LHCN-M2 (cell line): ENCODE measurements around the gene CPLX4. TPM values are rescaled to one million over a fixed set of nuclear protein-coding genes. Genes with fewer than 3 reads are reported as not detected.

Experiments
- DNase-seq: peaks from one replicate; pipeline ENCODE4 v3.0.0-alpha.2; 2012; ENCODE audit warnings: low read depth
- total RNA-seq: library from RNA; depleted of rRNA; stranded (reverse); fragments of >200 nt; gene quantifications from 2 replicates; pipeline ENCODE4 v1.2.3, GENCODE V29; 2014

Gene CPLX4
- total RNA-seq, 1 experiment from 2014 or later = not detected

DNA sequence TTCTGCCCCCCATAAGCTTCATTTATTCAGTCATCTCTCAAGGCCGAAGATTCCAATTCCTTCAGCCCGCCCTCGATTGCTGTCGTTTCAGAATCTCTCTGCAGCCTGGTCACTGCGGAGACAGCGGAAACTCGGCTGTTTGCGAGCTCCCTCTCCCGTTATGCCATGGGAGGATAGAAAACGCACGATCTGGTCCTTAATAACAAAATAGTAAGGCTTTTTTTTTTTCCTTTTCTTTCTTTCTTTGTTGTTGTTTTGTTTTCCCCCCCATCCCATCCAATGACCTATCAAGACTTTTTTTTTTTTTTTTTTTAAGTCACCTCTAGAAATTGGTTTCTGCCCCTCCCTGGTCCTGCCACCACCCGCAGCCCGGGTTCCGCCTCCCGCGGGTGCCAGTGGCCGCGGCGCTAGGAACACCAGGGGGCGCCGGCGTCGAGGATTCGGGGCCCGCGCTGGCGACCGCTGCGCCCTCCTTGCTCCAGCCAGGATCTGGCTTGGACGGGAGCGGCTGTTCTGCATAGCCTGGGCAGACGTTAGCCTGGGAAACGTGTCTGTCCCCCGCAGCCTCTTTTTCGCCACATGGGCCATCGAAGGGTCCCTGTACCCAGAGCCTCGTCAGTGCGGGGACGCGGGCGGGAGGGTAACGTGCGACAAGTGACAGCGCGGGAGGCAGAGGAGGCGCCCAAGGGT lies 10.1 kb downstream of the CPLX4 start:
- DNase-seq = peak; percentile 44

DNA sequence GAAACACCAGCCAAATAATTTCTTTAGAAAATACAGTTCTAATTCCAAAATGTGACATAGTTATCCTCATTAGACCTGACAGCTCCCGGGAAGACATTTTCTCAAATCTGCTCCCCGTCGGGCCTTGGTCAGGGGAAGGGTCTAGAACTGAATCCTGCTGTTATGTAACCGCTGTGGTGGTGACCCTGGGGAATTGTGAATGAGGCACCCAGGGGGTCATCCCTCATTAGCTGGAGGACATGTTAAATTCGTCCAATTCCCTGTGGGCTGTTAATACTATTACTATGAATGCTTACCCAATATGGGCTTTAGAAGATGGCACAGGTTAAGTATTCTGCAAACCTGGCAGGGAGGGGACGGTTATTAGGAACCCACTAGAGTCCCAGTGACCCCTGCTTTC lies 11.8 kb downstream of the CPLX4 start:
- no peak for DNase-seq

DNA sequence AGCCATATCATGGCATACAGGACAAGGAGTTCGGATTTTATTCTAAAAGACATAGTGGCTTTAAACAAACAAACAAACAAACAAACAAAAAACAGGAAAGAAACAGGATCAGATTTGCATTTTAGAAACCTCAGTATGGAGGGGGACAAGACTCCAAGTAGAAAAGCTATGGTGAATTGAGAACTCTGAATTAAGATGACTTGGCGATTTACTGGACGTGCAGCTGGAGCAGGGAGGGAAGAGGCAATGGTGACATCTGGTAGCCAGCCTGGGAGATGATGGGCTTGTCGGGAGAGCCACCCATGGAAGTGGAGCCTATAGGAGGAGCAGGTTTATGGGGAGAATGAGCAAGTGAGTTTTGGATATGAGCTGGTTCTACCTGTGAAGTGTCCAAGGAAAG lies 13.2 kb downstream of the CPLX4 start:
- DNase-seq = no peak

DNA sequence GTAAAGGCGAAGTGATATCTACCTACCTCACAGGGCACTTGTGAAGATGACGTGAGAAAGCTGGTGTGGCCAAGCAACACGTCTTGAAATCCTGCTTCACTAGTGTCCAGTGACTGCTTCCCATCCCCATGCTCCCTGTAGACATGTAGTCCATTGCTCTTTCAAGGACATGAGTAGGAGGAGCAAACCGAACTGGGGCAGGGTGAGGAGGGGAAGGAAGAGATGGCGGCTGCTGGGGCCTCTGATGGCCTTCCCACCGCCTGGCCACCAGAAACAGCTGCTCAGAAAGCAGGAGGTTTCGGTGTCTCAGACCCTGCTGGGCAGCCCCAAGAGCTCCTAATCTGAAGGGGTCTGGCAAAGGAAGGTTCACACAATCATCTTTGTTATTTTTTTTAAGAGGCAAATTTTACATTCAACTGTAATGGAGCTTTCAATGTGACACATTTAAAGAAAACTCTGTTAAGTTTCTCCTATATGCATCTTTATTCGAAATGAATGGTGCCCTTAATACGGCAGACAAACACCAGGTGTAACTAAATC lies 14.7 kb downstream of the CPLX4 start:
- DNase-seq = no peak

DNA sequence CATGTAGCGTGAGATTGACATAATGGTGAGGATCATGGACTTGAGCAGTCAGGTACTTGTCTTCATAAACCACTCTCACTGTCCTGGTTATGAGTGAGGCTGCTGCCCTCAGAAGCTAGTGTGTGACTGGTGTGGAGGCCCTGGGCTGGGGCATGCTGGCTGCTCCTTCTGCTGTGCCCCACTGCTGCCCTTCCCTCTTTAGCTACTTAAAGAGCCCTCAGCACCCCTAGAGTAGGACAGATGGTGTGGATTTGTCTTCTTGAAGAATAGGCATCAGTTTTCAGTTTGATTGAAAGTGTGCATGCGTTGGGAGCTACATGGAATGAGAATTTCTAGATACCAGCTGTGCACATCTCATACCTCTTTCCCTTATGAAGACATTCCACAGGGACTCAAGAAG lies 15.4 kb downstream of the CPLX4 start:
- no peak for DNase-seq

DNA sequence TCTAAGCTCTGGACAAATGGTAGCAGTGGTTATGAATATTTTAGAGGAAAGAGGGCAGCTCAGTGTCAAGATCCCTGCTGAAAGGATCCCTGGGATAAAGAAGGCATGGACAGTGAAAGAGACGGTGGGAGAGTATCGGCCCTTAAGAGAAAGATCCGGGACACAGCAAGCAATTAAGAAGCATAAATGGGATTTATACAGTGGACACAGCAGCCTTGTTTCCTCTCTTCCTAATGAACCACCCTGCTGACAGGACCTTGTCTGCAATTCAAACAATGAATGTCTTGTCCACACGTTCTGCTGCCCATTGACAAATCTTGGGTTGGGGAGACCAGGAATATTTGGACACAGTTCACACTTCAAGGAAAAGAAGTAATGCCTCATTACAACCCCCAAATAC lies 16.5 kb downstream of the CPLX4 start:
- no peak for DNase-seq

DNA sequence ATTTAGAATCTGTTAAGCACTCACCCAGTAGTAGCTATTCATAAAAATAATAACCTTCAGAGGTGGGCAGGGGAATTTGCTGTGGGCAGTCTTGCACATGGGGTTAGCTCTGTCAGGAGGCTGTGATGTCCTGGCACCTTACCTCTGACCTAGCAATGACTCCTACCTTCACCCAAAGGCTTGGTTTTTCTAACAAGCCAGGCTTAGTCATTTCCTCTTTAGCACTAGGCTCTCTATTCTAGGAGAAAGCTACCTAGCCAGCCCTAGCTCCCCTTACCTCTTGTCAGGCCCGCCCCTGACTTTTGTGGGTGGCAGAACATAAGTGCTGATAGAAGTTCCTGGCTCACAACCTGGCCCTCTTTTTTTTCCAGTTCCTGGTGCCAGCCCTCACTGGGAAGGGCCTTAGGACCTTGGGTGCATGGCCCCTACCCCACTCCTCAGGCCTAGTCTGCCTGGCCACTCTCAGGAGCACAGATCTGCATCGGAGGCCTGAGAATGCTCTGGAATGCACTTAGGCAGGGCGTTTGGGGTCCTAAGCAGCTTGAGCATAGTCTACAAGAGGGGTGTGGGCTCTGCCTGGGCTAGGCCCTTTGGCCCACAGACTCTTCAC lies 17.7 kb downstream of the CPLX4 start:
- DNase-seq = no peak

DNA sequence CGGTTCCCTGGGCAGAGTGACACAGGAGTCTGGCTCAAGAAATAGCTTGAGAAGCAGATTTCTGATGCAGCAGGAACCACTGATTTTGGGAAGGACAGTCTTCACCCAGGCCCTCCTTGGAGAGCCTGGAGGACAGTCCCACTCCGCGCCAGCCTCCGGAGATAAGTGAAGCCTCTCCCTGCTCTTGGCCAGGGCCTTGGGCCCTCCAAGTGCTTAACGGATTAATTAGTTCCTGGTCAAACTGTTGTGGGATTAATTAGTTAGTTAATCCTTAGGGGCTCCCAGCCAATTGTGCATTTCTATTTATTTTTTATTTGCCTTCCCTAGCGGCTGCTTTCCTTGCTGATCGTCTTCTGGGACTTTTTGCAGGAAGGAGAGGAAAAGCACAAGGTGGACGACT lies 19.6 kb downstream of the CPLX4 start:
- no peak for DNase-seq

DNA sequence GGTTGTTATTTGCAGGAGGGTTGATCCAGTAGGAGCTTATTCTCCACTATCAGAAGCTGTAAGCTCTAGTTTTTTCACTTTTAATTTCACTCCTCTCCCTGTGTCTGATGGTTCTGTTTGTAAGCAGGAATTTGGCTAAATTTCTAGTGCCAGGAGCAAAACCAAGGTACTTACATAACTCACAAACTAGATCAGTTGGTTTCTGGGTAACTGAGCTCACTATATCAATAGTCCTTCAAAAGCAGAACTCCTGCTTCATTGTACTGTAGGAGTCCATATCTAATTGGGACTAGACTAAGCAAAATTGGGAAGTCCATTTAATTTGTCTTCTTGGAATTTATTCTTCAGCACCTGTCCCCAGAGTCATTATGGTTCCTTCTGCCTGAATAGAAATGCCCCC lies 25.1 kb downstream of the CPLX4 start:
- no peak for DNase-seq

DNA sequence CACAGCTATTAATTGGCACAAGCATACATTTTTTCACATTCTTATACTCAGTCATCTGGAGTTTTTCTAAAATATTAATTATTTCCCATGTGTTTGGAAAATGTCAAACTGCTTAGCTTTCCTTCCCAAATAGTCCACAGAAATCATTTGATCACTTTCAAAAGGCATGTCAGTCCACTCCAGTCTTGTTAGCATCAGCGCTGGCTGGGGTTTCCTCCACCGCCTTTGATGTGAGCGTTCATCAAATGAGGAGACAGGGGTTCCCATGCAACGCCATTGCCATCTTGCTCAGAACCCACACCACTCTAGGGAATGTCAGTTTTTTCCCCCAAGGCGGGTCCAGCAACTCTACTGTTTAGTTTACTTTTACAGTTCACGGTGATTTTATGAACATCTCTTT lies 32.1 kb downstream of the CPLX4 start:
- DNase-seq = no peak

DNA sequence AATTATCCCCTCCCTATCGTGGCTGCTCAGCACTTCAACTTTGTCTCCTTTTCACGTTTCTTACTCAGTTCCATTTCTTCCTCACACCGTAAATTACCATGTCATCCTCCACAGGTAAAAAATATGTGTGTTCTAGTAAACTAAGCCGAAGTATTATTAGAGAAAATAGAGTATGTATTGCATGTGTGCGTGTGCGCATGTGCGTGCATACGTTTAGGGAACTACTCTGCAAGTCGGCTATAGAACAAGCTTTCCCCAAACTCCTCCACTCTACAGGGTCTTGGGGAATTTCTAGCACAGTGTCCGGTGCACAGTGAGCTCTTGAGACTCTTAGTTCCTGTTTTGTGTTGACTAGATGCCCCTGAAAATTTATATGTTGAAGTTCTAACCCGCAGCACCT lies 36.1 kb downstream of the CPLX4 start:
- no peak for DNase-seq

DNA sequence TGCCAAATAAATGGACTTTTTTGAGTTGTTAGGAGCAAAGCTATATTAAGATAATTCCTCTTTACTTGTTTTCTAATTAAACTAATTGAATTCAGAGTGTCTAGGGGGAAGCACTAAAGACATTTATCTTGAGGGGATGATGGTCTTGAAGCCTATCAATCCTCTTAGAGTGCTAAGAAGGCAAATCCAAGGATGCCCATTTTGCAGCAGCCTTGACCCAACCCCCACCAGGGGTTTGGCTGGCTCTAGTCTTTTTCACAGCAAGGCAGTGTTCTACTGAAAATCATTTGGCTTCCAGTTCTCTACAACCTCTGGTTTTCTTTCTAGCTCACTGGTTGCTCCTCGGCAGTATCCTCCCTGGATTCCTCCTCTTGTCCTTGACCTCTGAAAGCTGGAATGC lies 38.7 kb downstream of the CPLX4 start:
- DNase-seq = no peak

DNA sequence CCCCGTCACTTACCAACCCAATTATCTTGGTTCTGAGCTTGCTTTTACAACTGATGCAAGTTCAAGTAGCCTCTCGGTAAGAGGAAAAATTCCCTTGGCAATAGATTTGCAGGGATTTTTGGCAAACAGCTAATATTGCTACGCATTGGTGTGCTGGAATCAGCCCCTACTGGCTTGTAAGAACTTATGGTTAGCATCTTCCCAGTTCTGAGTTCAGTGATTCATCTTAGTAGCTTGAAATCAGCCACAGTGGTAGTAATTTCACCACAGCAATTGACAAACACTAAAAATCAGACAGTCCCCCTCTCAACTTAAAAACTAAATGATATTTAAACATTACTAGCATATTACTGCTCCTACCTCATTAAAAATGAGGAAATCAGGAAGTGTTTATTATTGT lies 39.3 kb downstream of the CPLX4 start:
- DNase-seq = no peak

DNA sequence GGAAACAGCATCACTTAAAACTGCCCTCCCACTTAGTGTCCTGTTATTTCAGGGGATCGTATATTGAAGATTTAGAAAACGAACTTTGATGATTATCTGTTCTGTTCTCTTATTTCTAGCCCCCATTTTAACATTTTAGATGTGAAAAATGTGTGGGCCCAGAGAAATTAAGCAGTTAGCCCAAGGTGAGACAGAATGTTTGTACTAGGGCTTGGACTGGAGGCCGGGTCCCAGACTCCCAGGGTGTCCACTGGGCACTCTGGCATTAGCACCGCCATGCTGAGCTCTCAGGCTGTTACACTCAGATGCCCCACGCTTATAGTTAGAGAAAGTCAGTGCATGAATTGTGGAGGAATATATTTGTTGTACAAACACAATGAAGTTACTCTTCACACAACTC lies 39.7 kb downstream of the CPLX4 start:
- no peak for DNase-seq

DNA sequence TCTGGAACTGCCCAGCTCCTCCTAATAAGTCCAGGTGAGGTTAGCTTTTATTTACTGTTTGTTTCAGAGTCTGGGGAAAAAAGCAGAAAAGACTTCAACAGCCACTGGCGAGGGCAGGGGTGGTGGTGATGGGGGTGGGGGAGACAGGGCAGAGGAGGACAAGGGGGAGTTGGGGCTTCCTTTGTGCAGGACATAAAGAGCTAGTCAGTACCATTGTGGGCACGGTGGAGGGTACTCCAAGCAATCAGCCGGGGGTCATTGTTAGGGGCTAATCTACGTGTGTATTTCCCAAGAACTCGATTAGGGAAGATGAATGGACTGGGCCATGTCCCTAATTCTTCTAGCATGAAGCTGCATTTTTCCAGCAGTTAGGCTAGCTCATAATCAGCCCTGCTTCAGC lies 42.4 kb downstream of the CPLX4 start:
- DNase-seq = no peak

DNA sequence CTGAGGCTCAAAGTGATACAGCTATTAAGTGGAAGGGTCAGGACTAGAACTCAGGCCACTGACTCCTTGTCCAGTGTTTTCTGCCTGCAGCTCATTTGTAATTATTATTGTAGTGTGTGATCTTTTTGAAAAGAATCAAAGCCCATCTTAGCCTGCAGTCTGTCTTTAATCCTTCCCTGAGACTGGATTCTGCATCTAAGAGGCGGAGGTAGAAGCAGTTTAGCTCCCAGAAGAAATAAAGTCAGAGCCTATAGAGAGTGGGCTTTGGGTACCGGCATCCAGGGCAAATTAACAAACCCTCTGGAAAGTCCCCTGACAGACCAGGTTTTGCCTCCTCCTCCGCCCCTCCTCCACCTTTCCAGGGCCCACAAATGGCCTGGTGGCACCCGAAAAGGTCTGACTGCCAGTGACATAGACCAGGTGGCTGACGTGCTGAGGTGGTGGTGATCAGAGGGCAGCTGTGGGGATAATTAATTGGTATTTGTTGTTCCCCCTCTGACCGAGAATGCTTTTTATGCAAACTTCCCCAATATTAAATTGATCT lies 43.0 kb downstream of the CPLX4 start:
- DNase-seq = no peak

DNA sequence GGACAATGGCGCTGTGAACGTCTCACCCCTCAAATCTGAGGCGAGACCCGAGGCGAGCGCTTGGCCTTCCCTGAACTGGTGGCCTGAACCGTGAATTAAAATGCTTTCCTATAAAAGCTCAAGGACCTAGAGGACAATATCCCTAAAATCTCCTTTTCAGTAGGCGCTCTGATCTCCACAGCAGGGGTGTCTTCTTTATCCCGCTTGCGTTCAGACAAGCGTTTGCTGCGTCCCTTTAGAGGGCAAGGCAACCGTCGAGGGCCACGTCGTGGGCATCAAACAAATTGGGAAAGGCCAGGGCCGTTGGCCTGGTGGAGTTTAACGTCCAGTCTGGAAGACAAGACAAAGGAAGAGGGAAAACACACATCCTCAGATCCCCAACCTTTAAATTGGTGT lies 43.9 kb downstream of the CPLX4 start:
- DNase-seq = no peak

DNA sequence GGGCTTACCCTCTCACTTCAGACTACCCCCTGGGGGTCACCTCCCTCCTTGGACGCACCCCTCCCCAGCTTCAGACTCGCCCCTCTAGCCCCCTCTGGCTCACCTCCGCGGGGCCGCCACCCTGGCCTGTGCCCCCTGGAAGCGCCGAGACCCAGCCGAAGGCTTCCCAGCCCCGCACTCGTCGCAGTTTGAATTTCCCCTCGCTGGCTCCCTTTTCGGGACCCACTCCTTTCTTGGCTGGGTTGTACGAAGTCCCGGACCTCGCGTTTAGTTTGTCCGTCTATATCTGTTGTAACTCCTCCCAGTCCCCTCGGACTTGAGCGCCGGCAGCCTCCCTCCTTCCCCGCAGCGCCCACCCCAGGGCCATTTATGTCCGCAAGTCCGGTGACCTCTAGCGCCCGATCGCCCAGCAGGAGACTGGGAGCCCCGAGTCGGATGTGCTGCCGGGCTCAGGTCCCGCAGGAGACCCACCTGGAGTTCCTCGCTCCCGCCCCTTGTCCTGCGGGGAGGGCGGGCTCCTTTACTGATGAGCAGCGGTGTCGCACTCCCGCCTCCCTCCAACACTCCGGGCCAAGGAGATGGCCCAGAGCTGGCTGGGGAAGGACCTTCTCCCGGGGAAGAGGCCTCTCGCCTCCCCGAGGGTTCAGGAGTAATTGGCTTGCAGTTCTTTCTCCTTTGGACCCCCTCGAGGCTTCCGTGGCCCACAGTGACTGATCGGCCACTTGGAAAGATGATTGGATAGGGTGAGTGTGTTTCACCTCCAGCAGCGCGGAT lies 44.5 kb downstream of the CPLX4 start:
- DNase-seq = no peak

DNA sequence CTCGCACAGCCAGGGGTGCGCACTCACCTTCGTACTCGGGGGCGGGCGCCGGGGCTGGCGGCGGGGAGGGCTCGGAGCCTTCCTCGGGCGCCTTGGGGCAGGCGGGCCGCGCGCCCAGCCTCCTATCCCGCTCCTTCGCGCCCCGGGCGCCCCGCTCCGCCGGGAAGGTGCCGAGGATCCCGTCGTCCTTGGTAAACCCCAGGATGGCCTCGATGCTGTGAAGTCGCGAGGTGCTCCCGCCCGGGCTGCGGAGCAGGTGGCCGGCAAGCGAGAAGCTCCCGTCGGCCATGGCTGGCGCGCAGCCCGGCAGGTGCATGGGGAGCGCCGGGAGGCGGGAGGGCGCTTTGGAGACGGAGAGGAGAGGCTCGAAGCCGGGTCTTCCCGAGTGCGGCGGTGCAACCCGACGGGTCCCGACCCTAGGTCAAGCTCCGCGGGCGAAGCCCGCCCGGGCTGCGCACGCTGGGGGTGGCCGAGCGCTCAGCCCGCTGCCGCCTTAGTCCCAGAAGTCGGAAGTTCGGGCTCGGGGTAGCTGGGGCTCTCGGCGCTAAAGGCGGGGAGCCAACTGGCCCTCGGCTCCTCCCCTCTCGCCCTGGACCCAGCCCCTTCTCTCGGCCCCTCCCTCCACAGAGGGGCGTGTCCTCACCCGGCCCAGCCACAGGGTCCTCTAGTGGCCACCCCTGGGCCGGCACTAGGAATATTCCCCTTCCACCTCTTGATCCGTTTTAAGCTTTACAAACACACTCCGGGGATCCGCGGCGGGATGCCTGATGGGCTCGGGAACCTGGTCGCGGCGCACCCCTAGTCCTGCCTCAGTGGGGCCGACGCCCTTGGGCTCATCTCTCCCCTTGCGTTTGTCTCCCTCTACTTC lies 45.3 kb downstream of the CPLX4 start, which contains the start of gene RAX:
Gene RAX (minus strand): TSS at position 564 of the 868 bp plus-strand sequence. CDS start 248 bp downstream, at position 316.
- no peak for DNase-seq

DNA sequence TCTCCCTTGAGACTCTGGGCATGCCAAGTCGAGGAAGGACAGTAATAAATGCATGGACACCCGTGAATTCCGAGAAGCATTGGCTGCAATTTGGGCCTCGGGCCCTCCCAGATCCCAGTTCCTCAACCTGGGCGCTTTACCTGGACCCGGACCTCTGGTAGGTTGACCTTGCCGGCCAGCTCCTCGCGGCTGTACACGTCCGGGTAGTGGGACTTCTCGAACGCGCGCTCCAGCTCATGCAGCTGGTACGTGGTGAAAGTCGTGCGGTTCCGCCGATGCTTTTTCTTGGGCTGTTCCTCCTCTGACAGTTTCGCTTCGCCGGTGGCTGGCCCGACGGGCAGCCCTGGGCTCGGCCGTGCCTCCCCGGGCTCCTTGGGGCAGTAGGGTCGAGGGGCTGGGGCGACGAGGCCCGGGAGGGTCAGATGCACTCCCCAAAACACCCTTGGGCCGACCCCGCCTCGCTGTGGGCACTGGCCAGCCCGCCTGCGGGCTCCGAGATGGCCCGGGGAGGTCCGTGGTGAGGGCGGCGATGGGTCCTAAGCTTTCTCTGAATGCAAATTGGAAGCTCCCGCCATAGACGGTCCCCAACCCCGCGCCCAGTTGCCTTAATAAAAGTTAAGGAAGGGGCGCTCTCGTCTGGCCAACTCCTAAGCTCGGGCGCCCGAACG lies 46.1 kb downstream of the CPLX4 start:
- DNase-seq = no peak
